Superior temporal gyrus (tissue), 1 donor: ENCODE data around the gene ELMO1.

ENCODE experiments used
- DNase-seq: peaks from one replicate; pipeline ENCODE4 v3.0.0-alpha.2; 2016; ENCODE audit errors: extremely low spot score

The ELMO1 gene

GRCh38 chr7:37269711-37270508, 178.8 kb downstream of the ELMO1 start:
- DNase-seq: no peak

- no peak for DNase-seq
Observed at GRCh38 chr7:37267251-37267650, 181.4 kb downstream of the ELMO1 start.

- DNase-seq: no peak
Observed at GRCh38 chr7:37265876-37266275, 182.8 kb downstream of the ELMO1 start.

- DNase-seq: no peak
Observed at GRCh38 chr7:37265006-37265405, 183.7 kb downstream of the ELMO1 start.

- no peak for DNase-seq
Observed at GRCh38 chr7:37262181-37262580, 186.5 kb downstream of the ELMO1 start.

- no peak for DNase-seq
Observed at GRCh38 chr7:37259319-37259821, 189.3 kb downstream of the ELMO1 start.

GRCh38 chr7:37256631-37257030, 192.0 kb downstream of the ELMO1 start:
- DNase-seq: no peak

- DNase-seq: no peak
Observed at GRCh38 chr7:37255327-37255944, 193.2 kb downstream of the ELMO1 start.

GRCh38 chr7:37251222-37251621, 197.4 kb downstream of the ELMO1 start:
- DNase-seq: peak; percentile 80

- no peak for DNase-seq
Observed at GRCh38 chr7:37249240-37249639, 199.4 kb downstream of the ELMO1 start.

- no peak for DNase-seq
Observed at GRCh38 chr7:37248396-37248861, 200.2 kb downstream of the ELMO1 start.

GRCh38 chr7:37247861-37248260, 200.8 kb downstream of the ELMO1 start:
- no peak for DNase-seq

GRCh38 chr7:37245590-37245989, 203.1 kb downstream of the ELMO1 start:
- DNase-seq: no peak

- DNase-seq: no peak
Observed at GRCh38 chr7:37236906-37237305, 211.8 kb downstream of the ELMO1 start.

- DNase-seq: no peak
Observed at GRCh38 chr7:37235813-37236212, 212.9 kb downstream of the ELMO1 start.

- peak; percentile 86 for DNase-seq
Observed at GRCh38 chr7:37234928-37235327, 213.7 kb downstream of the ELMO1 start.

GRCh38 chr7:37234334-37234733, 214.3 kb downstream of the ELMO1 start:
- no peak for DNase-seq

- no peak for DNase-seq
Observed at GRCh38 chr7:37231613-37232012, 217.1 kb downstream of the ELMO1 start.

- no peak for DNase-seq
Observed at GRCh38 chr7:37230221-37230620, 218.4 kb downstream of the ELMO1 start.

- DNase-seq: no peak
Observed at GRCh38 chr7:37229381-37229780, 219.3 kb downstream of the ELMO1 start.

- DNase-seq: no peak
Observed at GRCh38 chr7:37225285-37225969, 223.2 kb downstream of the ELMO1 start.

- no peak for DNase-seq
Observed at GRCh38 chr7:37224746-37225145, 223.9 kb downstream of the ELMO1 start.

GRCh38 chr7:37220664-37221063, 228.0 kb downstream of the ELMO1 start:
- DNase-seq: no peak
